AG09309 (cell line): ENCODE measurements around the gene PLIN4.
"Not testable (repeated sequence)": the region's sequence is repeated elsewhere in the genome, so short reads cannot be mapped to it uniquely, and the experiment has no call there.

ENCODE experiments used
- DNase-seq: peaks from one replicate; pipeline ENCODE4 v3.0.0-alpha.2; 2010; ENCODE audit warnings: low read depth
- H3K4me3 ChIP-seq: 2 replicates; pipeline ENCODE4 v1.5.1; 2011; ENCODE audit warnings: mild to moderate bottlenecking, low read depth, low read length, moderate library complexity; ENCODE audit not compliant: control insufficient read depth
- CTCF ChIP-seq: IDR thresholded peaks from 2 replicates; pipeline ENCODE4 v1.5.1; 2011; ENCODE audit warnings: mild to moderate bottlenecking, low read depth, low read length, inconsistent platforms; ENCODE audit not compliant: insufficient read depth, control insufficient read depth; ENCODE audit errors: missing control alignments

The PLIN4 gene

DNA sequence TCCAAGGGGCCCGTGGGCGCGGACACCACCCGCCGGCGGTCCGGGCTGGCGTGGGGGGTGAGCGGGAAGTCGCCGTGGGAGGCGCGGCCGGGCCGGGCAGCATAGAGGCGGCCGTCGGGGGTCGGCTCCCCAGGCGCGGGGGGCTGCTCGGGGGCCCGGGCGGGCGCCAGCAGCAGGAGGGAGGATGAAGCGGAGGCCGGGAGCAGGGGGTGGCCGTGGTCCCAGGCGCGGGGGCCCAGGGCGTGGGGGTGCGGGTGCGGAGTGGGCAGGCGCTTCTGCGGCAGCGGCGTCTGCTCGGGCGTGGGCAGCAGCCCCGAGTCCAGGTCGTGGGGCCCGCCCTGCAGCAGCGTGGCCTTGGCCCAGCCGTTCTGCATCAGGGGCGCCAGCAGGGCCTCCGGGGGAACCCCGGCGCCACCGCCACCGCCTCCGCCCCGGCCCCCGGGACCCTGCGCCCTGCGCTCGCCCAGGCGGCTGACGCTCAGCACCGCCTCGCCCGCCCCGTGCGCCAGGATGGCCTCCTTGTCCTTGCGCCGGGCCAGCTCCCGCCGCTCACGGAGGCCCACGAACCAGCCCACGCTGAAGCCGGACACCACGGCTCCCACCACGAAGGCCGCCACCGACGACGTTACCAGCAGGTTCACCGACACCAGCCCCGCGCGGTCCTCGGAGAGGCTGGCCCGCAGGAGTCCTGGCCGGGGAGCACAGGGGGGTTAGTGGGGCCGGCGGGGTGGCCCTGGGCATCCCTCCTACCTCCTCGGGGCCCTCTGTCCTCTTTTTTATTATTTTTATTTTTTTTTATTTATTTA lies 25.8 kb upstream of the PLIN4 start:
- no peak for TF ChIP-seq CTCF
- H3K4me3 ChIP-seq, result no peak overlapping the region
- no peak for DNase-seq

GRCh38 chr19:4542896-4543841 lies 24.9 kb upstream of the PLIN4 start:
- no peak for DNase-seq
- TF ChIP-seq CTCF, result no peak
- no peak overlapping the region for H3K4me3 ChIP-seq

- not testable (repeated sequence) for DNase-seq, H3K4me3 ChIP-seq
Measured at GRCh38 chr19:4541806-4542145, 23.5 kb upstream of the PLIN4 start.

- no peak for TF ChIP-seq CTCF
- H3K4me3 ChIP-seq, result no peak overlapping the region
- no peak for DNase-seq
Measured at GRCh38 chr19:4541114-4541805, 23.0 kb upstream of the PLIN4 start.

DNA sequence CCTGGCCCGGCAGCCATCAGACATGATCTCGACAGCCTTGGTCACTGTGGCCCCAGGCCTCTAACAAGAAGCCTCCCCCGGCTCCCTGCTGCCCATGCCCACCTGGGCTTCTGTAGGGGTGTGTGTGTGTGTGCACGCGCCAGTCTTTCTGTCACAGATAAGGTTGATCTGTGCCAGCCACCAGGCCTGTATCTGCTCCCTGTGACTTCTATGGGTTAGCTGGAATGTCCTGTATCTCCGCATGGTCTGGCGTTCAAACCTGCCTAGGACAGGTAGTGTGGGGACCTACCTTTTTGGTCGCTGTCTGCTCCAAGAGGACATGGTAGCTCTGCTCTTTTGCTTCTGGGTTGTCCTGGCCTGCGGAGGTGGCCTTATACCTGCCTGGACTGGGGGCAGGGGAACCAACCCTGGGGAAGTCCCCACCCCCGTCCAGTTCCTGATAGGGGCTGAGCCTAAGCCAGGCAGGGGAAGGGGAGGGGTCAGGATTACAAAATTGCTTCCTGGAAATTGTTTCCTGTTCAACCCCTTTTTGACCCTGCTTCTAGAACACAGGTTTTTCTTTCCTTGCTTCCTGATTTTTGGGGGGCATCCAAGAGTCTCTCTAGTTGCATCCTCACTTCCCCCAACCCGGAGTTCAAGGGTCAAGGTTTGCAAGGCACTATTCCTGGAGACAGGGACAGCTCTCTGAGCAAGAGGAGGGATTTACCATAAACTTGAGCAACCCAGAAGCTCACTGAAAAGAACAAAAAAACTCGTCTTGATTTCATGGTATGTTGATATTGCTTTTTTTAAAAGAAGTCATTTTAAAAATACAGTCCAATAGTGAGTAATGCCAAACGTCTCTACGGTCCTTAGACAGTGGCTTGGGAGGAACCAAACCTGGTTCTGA lies 21.7 kb upstream of the PLIN4 start, which contains the start of gene LRG1:
Gene LRG1 (minus strand): TSS at position 344 of the 889 bp plus-strand sequence. CDS start 23 bp downstream, at position 321.
- no peak within 1 kb of the TSS for H3K4me3 ChIP-seq
- no peak for DNase-seq
- TF ChIP-seq CTCF, result no peak

DNA sequence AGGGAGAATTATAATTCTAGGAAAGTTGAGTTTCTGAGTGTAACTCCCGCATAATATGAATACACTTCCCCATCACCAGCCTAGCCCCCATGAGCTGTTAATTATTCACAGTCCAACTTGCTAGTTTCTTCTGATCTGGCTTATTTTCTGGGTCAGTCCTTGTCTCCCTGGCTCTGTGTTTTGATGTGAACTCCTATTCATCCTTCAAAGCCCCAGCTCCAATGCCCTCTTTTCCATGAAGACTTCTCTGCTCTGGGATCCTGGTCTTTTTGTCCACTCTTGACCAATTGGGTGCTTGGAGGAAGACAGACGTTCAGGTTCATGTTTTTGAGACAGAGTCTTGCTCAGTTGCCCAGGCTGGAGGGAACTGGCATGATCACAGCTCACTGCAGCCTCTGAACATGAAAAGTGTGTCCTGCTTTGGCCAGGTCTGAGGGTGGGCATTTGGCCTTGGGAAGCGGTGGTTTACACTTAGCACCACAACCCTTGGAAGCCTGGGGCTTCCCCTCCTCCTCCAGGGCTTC lies 20.9 kb upstream of the PLIN4 start:
- TF ChIP-seq CTCF, result no peak

More for the DNA sequence above, 20.9 kb upstream of the PLIN4 start:
- H3K4me3 ChIP-seq, result no peak overlapping the region
- no peak for DNase-seq
